GM21515 (cell line): ENCODE results near the gene ARMC9.
"Not testable (repeated sequence)": the region's sequence is repeated elsewhere in the genome, so short reads cannot be mapped to it uniquely, and the experiment has no call there.

ENCODE experiments used
- ATAC-seq: cut with Tn5 transposase; IDR thresholded peaks from one replicate; pipeline ENCODE4 v1.9.1; 2021; ENCODE audit not compliant: unreplicated experiment

ARMC9 gene

DNA sequence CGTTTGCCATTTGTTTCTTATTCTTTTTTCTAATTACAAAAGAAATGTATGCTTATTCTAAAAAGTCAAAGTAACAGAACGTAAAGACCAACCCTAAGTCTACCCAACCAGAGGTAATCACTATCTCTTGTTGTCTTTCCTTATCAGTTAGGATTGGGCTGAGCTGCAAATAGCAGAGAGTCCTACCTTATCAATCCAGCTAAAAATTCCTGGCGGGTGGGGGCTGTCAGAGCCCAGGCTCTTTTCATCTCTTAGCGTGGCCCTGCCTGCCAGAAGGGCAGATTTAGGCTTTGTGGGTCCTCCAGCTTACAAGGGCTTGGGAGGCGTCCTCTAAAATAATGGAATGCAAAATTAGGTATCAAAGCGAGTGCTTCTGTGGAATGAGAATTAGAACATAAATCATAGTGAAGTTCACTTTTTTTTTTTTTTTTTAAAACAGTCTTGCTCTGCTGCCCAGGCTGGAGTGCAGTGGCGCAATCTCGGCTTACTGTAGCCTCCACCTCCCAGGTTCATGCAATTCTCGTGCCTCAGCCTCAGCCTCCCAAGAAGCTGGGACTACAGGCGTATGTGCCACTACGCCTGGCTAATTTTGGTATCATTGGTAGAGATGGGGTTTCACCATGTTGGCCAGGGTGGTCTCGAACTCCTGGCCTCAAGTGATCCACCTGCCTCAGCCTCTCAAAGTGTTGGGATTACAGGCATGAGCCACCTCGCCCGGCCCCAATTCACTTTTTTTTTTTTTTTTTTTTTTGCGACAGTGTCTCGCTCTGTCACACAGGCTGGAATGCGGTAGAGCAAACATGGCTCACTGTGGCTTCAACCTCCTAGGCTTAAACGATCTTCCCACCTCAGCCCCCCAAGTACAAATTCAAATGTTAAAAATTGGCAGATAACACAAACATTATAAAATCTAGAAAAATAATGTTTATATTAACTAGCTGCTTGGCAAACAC is 139.7 kb downstream of the ARMC9 start:
- ATAC-seq, result no peak

DNA sequence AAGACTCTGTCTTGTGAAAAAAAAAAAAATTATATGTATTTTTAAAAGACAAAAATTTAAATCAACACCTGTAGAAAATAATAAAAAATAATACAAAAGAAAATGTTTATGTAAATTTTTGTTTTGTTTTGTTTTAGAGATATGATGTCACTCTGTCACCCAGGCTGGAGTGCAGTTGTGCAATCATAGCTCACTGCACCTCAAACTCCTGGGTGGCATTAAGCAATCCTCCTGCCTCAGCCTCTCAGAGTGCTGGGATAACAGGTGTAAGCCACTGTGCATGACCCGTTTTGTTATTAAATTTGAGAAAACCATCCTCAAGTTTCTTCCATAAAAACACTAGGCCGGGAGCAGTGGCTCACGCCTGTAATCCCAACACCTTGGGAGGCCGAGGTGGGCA is 140.9 kb downstream of the ARMC9 start:
- ATAC-seq, result no peak

DNA sequence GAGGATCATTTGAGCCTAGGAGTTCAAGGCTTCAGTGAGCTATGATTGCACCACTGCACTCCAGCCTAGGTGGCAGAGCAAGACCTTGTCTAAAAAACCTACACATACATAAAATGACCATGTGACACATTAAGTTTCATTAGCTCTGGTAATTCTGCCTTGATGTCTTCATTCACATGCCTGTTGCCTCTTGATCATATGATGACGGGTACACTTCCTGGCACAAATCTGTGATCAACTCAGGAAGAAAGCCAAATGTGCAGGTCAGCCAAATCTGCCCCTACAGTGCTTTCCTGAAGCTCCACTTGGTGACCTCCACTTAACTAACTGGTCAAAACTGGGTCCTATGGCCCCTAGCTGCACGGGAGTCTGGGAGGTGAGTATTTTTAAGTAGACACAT is 142.7 kb downstream of the ARMC9 start:
- no peak for ATAC-seq

DNA sequence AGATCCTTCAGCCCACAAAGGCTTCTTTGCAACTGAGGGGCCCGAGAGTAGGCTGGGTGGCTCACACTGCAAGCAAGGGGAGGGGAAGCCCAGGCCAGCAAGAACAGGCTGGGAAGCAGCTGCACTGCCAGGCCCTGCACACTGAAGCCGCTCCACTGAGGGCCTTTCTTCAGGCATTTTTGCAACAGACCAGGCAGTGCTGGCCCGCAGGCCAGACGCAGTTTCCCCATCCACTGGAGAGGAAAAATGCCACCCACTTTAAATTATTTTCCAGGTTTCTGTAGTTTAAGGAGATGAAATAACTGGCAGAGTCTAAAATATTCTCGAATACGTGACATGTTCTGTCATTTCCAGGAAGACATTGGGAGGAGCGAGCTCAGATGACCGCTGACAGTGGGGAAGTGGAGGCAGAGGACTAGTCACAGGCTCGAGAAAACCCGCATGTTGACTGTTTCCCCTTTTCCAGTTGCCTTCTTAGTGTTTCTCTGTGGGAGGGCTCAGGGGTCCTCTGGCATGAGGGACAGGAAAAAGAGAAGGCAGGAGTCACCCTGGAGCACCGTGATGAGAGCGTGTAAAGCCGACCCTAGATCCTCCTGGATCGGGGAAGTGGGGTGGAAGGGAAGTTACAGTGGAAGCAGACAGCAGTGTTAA is 143.8 kb downstream of the ARMC9 start:
- ATAC-seq, result no peak

DNA sequence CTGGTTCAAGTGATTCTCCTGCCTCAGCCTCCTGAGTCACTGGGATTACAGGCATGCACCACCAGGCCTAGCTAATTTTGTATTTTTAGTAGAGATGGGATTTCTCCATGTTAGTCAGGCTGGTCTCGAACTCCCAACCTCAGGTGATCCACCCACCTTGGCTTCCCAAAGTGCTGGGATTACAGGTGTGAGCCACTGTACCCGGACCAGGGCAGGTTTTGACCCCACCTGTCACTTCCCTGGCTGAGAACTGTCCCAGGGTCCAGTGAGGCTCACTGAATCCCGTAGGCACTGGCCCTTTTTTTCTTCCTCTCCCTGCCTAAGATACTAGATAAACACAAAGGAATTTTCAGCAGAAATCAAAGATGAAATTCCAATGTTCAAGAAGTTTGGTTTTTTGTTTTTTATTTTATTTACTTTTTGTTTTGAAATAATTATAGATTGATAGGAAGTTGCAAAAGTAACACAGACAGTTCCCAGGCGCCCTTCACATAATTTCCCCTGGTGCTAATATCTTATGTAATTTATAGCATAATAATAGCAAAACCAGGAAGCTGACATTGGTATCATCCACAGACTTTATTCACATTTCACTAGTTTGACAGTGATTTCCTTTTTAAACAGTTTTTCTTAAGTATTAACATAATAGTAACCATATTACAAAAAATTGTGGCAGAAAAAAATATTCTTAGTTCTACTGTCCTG is 144.7 kb downstream of the ARMC9 start:
- no peak for ATAC-seq

DNA sequence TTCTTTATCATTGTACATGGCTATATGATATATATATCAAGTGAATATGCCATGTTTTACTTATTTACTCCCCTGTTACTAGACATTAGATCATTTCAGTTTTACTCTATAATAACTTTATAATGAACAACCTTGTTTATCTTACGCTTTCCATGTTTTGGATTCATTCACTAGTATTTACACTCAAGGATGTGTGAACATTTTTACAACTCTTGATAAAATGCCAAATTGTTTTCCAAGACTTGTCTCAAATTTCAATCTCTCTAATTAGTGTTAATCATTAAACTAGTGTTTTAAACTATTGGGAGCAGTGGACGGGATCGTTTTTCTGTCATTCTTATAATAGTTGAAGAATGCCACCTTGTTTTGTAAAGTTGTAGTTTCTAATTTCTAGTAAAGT is 145.6 kb downstream of the ARMC9 start:
- ATAC-seq, result no peak

DNA sequence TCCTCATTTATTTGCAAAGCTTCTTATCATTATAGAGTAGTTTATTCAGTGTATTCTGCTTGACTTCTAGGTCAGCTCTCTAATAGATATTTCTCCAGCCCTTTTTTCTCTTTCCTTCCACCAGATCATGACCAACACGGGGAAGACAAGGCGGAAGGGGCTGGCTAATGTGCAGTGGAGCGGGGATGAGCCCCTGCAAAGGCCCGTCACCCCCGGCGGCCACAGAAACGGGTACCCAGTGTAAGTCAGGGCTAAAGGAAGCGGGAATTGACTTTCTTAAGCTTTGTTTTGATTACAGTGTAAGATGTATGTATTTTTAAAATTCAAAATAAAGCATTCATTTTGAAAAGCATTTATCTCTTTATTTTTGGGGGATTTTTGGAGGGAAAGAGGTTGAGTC is 146.4 kb downstream of the ARMC9 start:
- no peak for ATAC-seq

DNA sequence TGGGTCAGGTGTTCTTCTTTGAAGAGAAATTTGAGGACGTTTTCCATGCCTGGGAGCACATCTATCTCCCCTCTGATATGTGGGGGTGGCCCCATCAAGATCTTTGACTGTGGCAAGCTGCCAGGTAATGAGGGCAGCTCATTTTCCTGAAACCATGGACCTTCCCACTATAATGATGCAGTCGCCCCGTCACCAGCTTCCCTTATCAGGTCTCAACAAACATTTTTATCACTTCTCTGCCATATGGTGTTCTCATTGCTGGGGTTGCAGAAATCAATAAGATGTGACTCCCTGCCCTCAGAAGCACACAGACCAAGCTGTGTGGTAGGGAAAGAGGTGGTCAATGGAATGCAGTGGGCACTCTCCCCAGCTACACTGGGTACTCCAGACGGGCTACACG is 148.7 kb downstream of the ARMC9 start:
- ATAC-seq, result no peak

DNA sequence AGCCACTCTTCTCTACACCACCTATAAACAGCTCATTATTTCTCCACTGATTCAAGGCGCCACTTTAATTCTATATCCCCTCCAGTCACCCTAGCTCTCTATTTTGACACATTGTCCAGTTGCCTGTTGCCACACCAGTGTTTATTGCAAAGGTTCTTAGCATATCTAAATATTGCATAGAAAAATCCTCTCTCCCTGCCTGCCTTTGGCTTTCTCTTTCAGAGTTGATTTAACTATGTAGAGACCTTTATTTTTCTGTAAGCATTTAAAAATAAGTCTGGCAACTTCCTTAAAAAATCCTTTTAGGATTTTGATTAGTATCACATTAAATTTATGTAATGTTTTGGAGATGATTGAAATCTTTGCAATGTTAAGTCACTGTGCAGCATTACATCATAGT is 149.2 kb downstream of the ARMC9 start:
- ATAC-seq, result no peak

DNA sequence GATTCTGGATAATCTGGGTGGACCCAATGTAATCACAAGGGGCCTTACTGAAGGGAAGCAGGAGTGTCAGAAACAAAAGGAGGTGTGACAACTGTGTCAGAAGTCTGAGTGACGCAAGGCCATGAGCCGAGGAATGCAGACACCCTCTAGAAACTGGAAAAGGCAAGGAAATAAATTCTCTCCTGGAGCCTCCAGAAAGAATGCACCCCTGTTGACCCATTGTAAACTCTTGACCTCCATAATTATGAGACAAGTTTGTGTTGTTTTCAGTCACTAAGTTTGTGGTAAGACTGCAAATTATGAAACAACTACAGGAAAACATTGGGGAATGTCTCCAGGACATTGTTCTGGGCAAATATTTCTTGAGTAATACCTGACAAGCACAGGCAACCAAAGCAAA is 149.7 kb downstream of the ARMC9 start:
- ATAC-seq, result no peak

DNA sequence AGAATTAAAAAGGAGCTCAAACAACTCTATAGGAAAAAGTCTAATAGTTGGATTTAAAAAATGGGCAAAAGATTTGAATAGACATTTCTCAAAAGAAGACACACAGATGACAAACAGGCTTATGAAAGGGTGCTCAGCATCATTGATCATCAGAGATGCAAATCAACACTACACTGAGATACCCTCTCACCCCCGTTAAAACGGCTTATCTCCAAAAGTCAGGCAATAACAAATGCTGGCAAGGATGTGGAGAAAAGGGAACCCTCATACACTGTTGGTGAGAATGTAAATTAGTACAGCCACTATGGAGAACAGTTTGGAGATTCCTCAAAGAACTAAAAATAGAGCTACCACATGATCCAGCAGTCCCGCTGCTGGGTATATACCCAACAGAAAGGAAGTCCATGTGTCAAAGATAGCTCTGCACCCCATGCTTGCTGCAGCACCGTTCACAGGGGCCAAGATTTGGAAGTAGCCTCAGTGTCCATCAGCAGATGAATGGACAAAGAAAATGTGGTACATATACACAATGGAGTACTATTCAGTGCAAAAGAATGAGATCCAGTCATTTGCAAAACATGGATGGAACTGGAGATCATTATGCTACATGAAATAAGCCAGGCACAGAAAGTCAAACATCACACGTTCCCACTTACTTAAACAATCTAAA is 150.4 kb downstream of the ARMC9 start:
- ATAC-seq, result no peak

DNA sequence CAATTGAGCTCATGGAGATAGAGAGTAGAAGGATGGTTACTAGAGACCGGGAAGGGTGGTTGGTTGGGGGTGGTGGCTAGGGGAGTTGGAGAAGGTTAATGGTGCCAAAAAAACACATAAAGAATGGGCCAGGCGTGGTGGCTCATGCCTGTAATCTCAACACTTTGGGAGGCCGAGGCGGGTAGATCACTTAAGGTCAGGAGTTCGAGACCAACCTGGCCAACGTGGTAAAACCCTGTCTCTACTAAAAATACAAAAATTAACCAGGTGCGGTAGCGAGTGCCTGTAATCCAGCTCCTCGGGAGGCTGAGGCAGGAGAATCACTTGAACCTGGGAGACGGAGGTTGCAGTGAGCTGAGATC is 150.9 kb downstream of the ARMC9 start:
- not testable (repeated sequence) for ATAC-seq

DNA sequence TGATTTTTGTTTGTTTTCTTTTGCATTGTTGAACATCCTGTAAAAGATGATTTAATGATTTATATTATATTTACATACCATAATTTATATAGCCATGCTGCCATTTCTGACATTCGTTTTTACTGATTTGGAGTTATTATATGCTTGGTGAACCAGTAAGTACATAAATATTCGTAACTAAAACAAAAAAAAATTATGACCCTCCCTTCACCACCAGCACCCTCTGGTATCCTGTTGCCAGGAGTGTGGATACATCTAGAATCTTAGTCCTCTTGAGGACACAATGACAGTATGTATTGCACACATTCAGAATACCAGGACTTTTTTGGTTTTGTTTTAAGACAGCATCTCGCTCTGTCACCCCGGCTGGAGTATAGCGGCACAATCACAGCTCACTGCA is 153.2 kb downstream of the ARMC9 start:
- ATAC-seq, result no peak

DNA sequence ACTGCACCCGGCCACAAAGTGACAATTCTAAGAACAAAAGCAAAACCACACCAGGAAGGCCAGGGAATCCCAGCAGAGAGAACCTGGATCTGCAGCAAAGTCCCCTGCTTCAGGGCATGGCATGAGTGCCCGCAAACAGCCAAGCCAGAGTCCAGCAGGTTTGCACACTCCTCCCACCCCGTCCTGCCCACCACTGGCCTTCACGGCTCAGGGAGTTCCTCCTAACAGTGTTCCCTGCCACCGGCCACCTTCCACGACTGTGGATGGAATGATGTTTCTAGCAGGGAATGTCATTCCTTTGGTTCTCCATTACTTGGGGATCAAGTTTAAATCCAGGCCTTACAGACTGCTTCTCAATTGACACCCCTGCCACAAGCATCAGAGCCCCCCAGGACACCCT is 155.0 kb downstream of the ARMC9 start:
- no peak for ATAC-seq

DNA sequence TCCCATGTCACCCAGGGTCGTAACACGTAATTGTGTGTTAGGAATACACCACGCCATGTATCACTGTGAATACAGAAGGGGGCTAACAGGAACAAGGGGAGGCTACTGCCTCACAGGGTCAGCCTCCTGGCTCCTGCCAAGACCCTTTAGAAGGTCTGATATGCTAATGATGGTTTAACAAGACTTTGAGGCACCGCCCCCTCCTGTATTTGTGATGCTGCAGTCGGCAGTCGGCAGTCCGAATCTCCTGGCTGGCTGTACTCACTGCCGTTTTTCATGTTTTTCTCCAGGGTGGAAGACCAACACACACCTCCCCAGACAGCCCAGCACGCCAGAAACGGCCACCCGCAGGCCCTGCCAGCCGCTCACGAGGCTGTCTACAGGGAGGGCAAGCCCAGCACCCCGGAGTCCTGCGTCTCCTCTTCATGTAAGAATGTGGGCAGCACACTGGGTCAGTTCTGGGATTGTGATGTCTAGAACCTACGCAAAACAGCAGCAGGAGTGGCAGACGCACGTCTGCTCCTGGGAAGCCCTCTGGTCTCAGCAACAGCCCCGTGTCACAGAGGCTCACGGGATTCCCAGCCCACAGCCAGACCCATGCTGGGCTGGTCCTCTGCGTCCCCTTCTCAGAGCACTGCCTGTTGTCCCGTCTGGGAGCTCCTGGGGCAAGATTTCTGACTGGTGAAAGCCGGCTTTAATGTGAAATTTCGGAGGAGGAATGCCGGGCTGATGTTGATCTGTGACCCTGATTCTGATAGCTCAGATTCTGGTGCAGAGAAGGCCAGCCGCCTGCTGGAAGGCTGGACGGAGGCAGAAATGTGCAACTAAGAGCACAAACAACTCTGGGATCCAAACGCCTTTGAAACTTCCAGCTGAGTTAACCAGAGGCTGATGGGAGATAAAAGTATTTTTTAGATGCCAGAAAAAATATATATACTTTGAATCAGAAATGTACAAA is 157.4 kb downstream of the ARMC9 start:
- ATAC-seq, result no peak

DNA sequence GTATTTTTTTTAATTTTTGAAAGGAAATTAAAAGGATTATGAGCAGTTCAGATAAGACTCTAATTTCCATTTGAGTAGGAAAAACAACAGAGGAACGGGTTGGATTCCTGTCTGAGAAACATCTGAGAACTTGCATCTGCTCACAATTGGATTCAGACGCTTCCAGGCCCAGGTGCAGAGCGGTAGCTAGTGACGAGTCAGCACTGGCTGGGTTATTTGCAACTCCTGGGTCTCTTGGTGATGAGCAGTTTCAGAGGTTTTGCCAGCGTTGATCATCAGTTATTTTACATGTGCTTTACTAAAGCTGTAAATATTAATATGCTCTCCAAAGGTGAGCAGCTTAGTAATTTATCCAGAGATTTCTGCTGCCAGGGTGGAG is 158.0 kb downstream of the ARMC9 start:
- no peak for ATAC-seq

DNA sequence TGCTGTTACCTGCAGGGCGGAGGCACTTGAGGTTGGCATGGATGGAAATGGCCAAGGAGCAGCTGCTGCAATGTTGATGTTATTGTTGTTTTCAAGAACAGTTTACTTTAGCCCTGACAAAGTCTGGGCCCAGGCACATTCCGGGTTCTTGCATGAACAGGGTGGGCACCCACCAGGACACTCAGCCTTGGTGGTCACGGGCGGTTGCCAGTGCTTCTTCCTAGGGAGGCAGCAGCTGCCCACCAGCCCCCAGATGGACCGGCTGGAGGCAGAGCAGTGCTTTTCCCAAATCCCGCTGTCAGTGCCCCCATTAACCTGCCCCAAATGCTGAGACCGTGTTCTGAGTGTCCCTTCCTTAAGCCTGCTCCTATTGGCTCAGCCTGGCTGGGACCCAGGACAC is 158.6 kb downstream of the ARMC9 start:
- ATAC-seq, result no peak

DNA sequence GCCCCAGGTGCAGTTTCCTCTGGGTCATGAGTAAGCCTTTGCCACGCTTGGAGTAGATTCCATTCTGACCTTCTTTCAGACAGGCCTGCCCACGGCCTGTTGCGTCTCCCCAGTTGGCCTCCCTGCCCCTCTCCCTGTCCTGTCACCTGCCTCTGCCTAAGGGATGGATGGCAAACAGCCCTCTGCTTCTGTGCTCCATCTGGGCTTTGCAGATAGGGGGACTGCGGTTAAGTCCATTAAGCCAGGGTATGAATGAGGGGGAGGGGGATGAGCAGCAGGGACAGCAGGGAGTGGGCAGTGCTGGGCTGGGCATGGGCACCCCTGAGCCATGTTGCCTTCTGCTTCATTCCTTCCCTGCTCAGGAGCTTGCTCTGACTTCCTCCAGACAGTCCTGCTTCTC is 159.5 kb downstream of the ARMC9 start:
- ATAC-seq, result no peak

DNA sequence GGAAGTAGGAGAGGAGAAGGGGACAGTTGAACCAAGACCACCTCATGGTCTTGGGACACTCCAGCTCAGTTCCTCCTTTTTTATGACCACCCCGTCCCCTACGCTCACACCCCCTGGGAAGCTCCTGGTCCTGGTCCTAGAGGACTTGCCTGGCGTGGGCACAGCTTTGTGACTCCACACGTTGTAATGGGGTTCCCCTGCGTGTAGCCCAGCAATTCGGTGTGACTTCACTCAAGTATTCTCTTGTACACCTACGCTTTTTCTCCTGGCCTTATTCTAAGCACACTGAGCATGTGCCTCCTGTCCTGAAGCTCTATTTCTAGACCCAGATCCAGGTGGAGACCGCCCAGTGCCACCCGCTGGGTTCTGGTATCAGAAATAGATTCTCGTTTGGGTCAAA is 161.0 kb downstream of the ARMC9 start:
- ATAC-seq, result no peak

DNA sequence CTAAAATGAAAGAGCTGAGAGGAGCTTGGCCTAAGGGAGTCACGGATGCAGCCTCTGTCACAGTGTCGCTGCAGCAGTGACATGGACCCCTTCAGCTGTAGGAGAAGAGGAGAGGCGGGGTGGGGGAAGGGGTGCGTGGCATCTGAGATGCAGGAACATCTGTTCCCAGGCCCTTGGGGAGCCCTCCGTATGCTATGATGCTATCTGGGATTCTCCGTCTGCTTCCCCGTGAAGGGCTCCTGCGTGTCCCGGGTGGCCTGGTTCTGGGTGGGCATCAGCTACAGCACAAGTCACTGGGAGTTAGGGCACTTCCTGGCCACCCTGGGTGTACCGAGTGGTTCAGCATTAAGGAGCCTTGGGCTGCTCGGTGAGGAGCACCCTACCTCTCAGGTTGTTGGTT is 161.5 kb downstream of the ARMC9 start:
- no peak for ATAC-seq
